OCI-LY1 (cell line): ENCODE data around the gene SCN8A.

Experiments
- H2AFZ ChIP-seq: fragments of 200-600 bp; sonication (generic), shearing (Covaris generic); 2 replicates; pipeline ENCODE4 v1.6.0; 2014; ENCODE audit warnings: antibody characterized with exemption, mild to moderate bottlenecking, low read length
- H3F3A ChIP-seq: fragments of 200-600 bp; sonication (generic), shearing (Covaris generic); 2 replicates; pipeline ENCODE4 v1.6.0; 2014; ENCODE audit warnings: mild to moderate bottlenecking, antibody characterized with exemption, low read length, moderate library complexity; ENCODE audit not compliant: insufficient read depth
- H3K27ac ChIP-seq: fragments of 200-600 bp; sonication (generic); 2 replicates; pipeline ENCODE4 v1.5.1; 2014; ENCODE audit warnings: low read length, mixed run types, mild to moderate bottlenecking, low read depth; ENCODE audit not compliant: poor library complexity, severe bottlenecking
- H3K27me3 ChIP-seq: fragments of 200-600 bp; sonication (generic); 2 replicates; pipeline ENCODE4 v1.6.0; 2014; ENCODE audit warnings: antibody characterized with exemption, mild to moderate bottlenecking, low read length, moderate library complexity; ENCODE audit not compliant: insufficient read depth
- H3K36me3 ChIP-seq: fragments of 200-600 bp; sonication (generic); 2 replicates; pipeline ENCODE4 v1.6.1; 2014; ENCODE audit warnings: mild to moderate bottlenecking, antibody characterized with exemption, low read length, moderate library complexity, mixed read lengths; ENCODE audit not compliant: insufficient read depth
- H3K4me1 ChIP-seq: fragments of 200-600 bp; sonication (generic); 2 replicates; pipeline ENCODE4 v1.5.1; 2014; ENCODE audit warnings: mild to moderate bottlenecking, low read length, moderate library complexity; ENCODE audit not compliant: insufficient read depth, severe bottlenecking
- H3K4me2 ChIP-seq: fragments of 200-600 bp; sonication (generic), shearing (Covaris generic); 2 replicates; pipeline ENCODE4 v1.6.1; 2014; ENCODE audit warnings: low read length
- H3K4me3 ChIP-seq: fragments of 200-600 bp; sonication (generic); 2 replicates; pipeline ENCODE4 v1.5.1; 2014; ENCODE audit warnings: low read length, low read depth, mild to moderate bottlenecking, mixed read lengths; ENCODE audit not compliant: poor library complexity, severe bottlenecking
- H3K79me2 ChIP-seq: fragments of 200-600 bp; shearing (Covaris generic); 2 replicates; pipeline ENCODE4 v1.6.1; 2016; ENCODE audit warnings: mixed run types, low read length, mixed read lengths; ENCODE audit not compliant: insufficient read depth
- H3K9ac ChIP-seq: fragments of 200-600 bp; sonication (generic), shearing (Covaris generic); 2 replicates; pipeline ENCODE4 v1.6.1; 2014; ENCODE audit warnings: mild to moderate bottlenecking, low read length, mixed read lengths
- H3K9me2 ChIP-seq: fragments of 200-600 bp; sonication (generic), shearing (Covaris generic); 2 replicates; pipeline ENCODE4 v1.6.1; 2014; ENCODE audit warnings: low read depth, mild to moderate bottlenecking, low read length, mixed read lengths
- H3K9me3 ChIP-seq: fragments of 200-600 bp; shearing (Covaris generic); 2 replicates; pipeline ENCODE4 v1.6.1; 2014; ENCODE audit warnings: low read length, mixed read lengths
- H4K20me1 ChIP-seq: fragments of 200-600 bp; sonication (generic), shearing (Covaris generic); 2 replicates; pipeline ENCODE4 v1.6.0; 2016; ENCODE audit warnings: mild to moderate bottlenecking, low read length; ENCODE audit not compliant: insufficient read depth
- CTCF ChIP-seq: fragments of 200-600 bp; sonication (generic), shearing (Covaris generic); IDR thresholded peaks from 2 replicates; pipeline ENCODE4 v1.5.1; 2017; ENCODE audit warnings: mild to moderate bottlenecking, antibody characterized with exemption, low read length, moderate library complexity, mixed read lengths
- EZH2 ChIP-seq: fragments of 200-600 bp; sonication (generic), shearing (Covaris generic); IDR thresholded peaks from 2 replicates; pipeline ENCODE4 v1.8.0; 2017; ENCODE audit warnings: borderline replicate concordance, mixed run types, mild to moderate bottlenecking, antibody characterized with exemption, low read length, moderate library complexity, mixed read lengths

The SCN8A gene

GRCh38 chr12:51699219-51699618 is 108.2 kb downstream of the SCN8A start:
- H3K4me1 ChIP-seq: no peaks in the 10 kb centered on the region
- no peak overlapping the region for H3K4me3 ChIP-seq
- H3K9me3 ChIP-seq: no peaks in the 10 kb centered on the region
- no peak for TF ChIP-seq EZH2
- TF ChIP-seq CTCF: no peak
- H3K4me2 ChIP-seq: no peak overlapping the region
- no peak overlapping the region for H2AFZ ChIP-seq
- H4K20me1 ChIP-seq: no peaks in the 10 kb centered on the region
- H3K27ac ChIP-seq: no peak overlapping the region
- H3K9me2 ChIP-seq: no peaks in the 10 kb centered on the region
- no peak overlapping the region for H3K9ac ChIP-seq
- no peaks in the 10 kb centered on the region for H3K36me3 ChIP-seq
- no peaks in the 10 kb centered on the region for H3K27me3 ChIP-seq
- H3K79me2 ChIP-seq: no peaks in the 10 kb centered on the region
- H3F3A ChIP-seq: no peaks in the 10 kb centered on the region

GRCh38 chr12:51700887-51701286 is 109.9 kb downstream of the SCN8A start:
- Histone ChIP-seq H3K9me3 (no peaks in the 10 kb centered on the region), H2AFZ (no peak overlapping the region), H4K20me1 (no peaks in the 10 kb centered on the region), H3K4me1 (no peaks in the 10 kb centered on the region), H3F3A (no peaks in the 10 kb centered on the region), H3K4me2 (no peak overlapping the region), H3K36me3 (no peaks in the 10 kb centered on the region), H3K9ac (no peak overlapping the region), H3K9me2 (no peaks in the 10 kb centered on the region), H3K27me3 (no peaks in the 10 kb centered on the region), H3K27ac (no peak overlapping the region), H3K79me2 (no peaks in the 10 kb centered on the region), H3K4me3 (no peak overlapping the region)
- TF ChIP-seq CTCF (no peak), EZH2 (no peak)

- Histone ChIP-seq H3K9me2 (no peaks in the 10 kb centered on the region), H3K27ac (no peak overlapping the region), H3F3A (no peaks in the 10 kb centered on the region), H2AFZ (no peak overlapping the region), H3K9me3 (no peaks in the 10 kb centered on the region), H3K79me2 (no peaks in the 10 kb centered on the region), H3K4me2 (no peak overlapping the region), H3K9ac (no peak overlapping the region), H3K4me3 (no peak overlapping the region), H3K36me3 (no peaks in the 10 kb centered on the region), H3K4me1 (no peaks in the 10 kb centered on the region), H3K27me3 (no peaks in the 10 kb centered on the region), H4K20me1 (no peaks in the 10 kb centered on the region)
- TF ChIP-seq EZH2: no peak
- no peak for TF ChIP-seq CTCF
Measured at GRCh38 chr12:51702587-51702986, 111.6 kb downstream of the SCN8A start.
